ENCODE measurements around the gene PLA2R1.
A peak's percentile ranks its signal among the peaks of the same experiment; 100 is the strongest.

PLA2R1 gene

DNA sequence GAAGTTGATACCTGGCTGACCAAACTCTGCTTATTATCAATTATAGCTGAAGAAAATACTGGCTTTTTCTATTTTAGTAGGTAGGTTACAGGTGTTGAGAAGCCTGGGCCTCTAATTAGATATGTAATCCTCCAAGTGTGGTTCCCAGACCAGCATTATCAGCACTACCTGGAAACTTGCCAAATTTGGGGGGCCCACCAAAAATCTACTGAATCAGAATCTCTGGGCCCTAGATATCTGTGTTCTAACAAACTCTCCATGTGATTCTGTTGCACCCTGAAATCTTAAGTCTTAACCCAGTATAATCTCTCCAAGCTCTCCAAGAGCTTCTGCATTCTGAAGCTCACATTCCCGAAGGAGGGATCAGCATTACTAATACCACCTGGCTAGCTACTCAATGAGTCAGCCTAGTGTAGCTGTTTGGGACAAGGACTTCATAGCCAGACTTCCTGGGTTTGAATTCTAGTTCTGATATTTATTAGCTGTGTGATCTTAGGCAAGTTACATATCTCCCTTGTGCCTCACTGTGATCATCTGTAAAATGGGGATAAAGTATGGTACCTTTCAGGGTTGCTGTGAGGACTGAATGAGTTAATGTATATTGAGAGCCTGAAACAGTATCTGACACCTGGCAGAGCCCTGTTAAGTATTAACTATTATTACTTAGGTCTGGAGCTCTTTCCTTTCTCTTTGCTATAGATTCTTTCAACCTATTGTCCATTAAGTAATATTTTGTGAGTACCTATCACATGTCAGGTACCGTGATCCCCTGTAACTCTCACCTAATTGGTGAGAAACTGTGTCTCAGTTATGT, 170.3 kb downstream of the PLA2R1 start:
- peak in 1 of 2 experiments; percentile 51 for DNase-seq

DNA sequence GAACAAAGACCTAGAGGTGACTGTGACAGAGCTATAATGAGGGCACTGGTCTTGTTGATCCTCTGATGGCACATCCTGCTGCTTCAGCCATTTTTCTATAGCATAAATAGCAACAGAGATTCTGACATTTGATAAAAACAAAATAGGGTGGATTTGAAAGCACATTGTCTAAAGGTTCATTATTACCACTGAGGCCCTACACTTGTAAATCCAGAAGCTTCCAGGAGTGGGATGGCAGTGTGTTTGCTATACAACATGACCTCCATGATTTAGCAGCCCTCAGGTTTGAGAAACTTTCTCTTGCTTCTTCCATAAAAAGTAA, 171.2 kb downstream of the PLA2R1 start:
- DNase-seq: no peak

DNA sequence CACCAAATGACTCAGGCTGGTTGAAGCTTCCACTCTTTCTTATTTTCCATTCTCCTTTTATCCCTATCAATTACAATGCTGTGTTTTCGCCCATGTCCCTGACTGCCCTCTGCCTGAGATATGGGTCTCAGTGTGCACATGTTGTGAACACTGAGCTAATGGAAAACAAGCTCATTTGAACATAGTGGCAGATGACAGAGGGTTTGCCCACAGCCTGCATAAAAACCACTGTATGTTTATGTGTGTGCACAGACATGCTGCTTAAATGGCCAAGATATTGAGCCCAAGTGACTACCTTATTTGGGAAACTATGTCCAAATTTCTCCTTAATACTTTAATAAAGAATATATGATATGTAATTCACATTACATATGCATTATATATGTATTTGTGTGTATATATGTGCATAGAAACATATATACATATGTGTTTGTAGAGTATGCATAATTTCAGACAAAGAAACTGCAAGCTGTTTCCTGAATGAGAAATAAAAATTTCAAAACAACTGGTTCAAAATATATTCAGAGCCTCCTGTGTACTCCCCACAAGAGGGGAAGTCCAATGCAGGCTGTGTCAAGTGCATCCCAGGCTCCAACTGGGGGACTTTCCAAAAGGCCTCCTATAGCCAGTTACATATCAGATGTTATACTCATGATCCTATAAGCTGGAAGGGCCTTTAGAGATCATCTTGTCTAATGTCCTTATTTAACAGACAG, 171.7 kb downstream of the PLA2R1 start:
- DNase-seq: no peak

DNA sequence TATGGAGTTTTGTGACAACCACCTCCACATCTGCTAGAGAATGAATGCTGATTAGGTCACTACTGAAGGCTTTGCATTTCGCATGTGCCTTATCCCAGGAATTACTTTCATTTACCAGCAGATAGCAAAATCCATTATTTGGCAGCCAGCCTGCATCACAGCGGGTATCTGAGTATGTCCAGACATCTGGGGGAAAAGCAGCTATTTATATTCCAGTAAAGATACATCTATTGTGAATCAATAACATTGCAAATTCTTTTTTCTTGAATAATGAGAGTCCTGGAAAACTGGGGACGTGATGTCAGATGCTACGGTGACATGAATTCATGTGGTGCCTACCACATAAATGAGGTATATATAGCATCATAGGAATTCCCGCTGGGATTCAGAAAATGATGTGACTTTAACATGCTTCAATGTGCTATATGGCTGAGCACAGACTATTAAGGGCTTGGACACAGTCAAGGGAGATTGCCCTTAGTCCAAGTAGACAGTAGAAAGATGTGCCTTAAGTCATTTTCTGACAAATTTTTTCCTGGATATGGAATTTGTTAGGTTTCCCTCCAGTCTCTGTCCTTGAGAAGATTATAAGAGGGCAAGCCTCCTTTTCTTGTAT, 180.2 kb downstream of the PLA2R1 start:
- DNase-seq: peak; percentile 64 to 86

Measured in NCI-H524 (cell line).